ENCODE results near the gene HJV.

Gene HJV

GRCh38 chr1:145977016-145977415 lies 44.5 kb downstream of the HJV start:
- no peak for DNase-seq (ENCODE audit: low spot score)

DNA sequence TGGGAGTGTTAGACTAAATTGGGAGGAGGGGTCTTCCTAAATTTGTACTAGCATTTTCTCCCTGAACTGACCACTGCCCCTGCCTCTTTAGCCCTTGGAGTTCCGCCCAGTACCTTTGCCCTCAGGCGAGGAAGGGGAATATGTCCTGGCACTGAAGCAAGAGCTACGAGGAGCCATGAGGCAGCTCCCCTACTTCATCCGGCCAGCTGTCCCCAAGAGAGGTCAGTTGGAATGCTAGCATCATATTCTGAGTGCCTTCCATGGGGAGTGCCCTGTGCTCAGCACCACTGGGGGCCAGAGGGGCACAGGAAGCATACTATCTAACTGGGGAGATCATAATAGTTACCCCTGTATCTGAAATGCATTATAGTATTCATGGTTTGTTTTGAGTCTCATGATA lies 46.3 kb downstream of the HJV start:
- no peak for DNase-seq (ENCODE audit: low spot score)

DNA sequence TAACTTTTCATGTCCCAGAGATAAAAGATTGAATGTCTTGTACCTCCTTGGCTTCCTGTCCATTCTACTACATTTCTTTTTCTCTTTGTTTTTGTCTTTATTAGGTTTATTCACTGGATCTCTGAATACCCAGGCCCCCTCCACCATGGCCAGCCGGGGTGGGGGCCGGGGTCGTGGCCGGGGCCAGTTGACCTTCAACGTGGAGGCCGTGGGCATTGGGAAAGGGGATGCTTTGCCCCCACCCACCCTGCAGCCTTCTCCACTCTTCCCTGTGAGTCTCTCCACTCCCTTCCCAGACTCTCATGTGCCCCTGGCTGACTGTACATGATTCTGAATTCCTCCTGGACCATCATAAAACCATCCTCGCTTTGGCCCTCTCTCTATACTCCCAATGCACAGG lies 46.8 kb downstream of the HJV start:
- no peak for DNase-seq (ENCODE audit: low spot score)

GRCh38 chr1:145972580-145972979 lies 49.0 kb downstream of the HJV start:
- no peak for DNase-seq (ENCODE audit: low spot score)
